ENCODE data around the gene P4HTM. TPM values are rescaled to one million over a fixed set of nuclear protein-coding genes. Genes with fewer than 3 reads are reported as not detected.
A peak's percentile ranks its signal among the peaks of the same experiment; 100 is the strongest.

Gene P4HTM
- total RNA-seq, 1 donor from 2014 or later = 37.1 TPM

DNA sequence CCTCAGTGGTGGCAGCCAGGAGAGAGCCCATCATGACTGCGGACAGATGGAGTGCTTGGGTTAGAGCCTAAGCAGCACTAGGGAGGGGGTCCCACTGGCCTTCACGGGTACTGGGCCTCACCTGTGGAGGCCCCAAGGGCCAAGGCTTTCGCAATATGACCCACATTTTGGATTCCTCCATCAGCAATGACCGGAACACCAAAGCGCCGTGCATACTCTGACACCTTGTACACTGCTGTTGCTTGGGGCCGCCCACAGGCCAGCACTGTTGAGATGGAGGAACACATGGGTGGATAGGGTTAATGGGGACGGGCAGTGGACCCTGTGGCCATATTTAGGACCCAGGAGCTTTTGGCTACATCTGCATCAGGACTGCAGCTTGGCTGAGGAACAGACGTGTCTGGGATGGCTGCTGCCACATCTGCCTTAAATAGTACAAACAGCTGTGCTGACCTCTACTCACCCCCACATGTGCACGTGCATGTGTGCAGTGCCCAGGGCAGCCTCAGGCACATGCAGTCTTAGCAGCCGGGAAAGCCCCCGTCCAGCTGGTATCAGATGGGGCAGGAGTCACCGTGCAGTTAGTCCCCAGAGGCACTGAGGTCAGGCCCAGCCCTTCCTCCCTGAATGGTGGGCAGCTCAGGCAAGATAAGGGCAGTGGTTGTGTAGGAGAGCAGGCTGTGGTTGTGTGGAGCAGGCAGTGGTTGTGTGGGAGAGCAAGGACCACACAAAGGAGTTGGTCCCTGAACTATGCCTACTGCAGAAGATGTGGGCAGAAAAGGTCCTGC, 35.2 kb downstream of the P4HTM start:
- DNase-seq = no peak

DNA sequence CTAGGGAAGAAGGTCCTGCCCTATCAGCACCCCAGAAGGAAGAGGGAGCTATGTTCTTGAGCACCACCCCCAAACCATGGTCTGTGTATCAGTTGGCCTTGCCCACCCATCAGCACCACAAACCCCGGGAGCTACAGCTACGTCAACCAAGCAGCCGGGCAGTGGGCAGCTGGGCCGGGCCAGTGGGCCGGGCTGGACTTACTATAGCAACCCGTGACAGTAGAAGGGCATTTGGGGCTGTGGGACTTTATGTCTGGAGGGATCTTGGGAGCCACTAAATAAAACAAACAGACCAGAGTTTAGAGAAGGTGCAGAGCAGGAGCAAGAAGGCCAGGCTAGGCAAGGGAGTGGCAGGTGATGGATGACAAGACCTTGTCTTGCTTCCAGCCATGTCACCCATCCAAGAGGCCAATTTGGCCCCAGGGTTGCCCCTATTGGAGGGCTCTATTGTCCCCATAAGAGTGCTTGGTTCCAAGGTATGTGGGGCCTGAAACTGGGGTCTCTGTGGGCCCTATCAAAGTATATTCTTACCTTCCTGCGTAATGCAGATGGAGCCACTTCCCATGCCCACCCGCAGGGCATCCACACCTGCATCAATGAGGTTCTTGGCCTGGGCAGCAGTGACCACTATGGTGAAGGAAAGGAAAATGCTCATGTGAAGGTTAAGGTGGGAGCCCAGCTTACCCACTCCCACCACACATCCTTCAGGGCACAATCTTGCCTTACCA, 35.9 kb downstream of the P4HTM start:
- DNase-seq = no peak

DNA sequence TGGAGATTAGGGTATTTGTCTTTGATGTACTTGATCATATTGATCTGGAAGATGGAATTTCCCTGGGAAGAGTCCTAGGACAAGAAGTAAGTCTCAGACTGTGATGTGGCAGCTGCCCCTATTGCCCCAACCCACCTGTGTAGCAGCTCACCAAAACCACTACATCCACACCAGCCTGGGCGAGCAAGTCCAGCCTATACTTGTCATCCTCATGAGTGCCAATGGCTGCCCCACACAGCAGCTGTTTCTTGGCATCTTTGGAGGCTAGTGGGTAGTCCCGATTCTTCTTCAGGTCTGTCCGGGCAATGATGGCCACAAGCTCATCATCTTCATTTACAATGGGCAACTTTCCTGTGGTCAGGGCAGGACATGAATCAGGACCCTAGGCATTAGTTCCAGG, 36.5 kb downstream of the P4HTM start:
- DNase-seq = no peak

DNA sequence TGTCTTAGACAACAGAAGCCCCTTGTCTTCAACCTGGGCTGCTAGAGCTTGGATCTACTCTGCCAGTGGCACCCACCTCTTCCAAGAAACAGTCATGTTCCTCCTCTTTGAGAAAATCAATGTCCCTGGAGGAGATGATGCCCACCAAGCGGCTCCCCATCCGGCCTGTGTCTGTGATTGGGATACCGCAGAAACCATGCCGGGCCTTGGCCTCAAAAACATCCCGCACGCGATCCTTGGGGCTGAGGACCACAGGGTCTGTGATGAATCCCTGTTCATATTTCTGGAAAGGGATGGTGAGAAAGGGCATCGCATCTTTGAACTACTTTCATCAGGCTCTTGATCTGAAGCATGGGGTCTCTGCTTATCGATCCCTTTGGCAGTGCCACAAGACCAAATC, 37.6 kb downstream of the P4HTM start:
- DNase-seq = no peak

DNA sequence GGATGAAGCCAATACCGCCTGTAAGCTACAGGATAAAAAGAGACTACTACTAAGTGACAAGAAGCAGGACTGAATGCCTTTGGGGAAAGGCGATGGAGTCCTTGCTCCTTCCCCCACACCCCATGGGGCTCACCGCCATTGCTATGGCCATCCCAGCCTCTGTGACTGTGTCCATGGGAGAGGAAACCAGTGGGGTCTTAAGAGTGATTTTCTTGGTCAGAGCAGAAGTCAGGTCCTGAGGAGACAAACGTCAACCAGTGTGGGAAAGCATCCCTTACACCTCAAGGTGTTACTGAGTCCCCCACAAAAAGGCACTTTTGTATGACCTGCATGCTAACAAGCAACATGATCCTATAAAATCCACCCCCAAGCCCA, 38.2 kb downstream of the P4HTM start:
- no peak for DNase-seq

DNA sequence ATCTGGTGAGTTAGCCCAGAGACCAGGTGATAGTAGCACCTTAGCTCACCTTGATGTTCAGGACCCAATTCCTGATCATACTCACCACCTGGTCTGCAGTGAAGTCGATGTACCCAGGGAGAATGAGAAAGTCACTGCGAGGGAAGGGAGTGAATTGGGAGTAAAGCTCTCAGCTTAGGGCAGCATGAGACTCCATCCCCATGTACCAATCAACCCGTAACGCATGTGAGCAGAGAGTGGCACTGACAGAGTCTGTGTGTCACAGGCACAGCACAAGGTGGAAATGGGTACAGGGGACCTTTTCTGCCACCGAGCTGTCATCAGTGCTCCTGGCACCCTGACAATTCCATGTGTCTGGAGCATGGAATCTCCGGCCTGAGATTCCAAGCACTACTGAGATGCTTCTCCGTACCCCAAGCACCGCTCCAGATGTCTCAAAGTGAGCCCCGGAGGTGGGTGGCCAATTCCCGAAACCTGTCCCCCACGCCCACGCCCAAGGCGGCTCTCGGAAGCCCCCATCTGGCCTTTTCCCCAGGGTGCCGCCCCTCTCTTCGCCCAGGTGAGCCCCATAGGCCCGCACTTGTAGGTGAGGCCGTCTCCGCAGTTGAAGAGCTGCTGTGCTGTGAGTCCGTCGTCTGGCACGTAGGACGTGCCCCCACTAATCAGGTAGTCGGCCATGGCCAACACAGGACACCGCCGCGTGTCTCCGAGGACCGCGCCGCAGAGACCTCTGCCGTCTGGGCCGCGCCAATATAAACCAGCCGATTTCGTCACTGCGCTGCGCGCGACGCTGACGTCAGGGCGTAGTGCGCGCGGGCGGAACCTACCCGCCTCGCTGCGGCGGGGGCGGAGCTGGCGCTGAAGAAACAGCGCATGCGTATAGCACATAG, 38.9 kb downstream of the P4HTM start, which contains the start of gene IMPDH2:
Gene IMPDH2 (minus strand): TSS at position 726 of the 890 bp plus-strand sequence. CDS start 48 bp downstream, at position 678.
- DNase-seq = peak; percentile 98

DNA sequence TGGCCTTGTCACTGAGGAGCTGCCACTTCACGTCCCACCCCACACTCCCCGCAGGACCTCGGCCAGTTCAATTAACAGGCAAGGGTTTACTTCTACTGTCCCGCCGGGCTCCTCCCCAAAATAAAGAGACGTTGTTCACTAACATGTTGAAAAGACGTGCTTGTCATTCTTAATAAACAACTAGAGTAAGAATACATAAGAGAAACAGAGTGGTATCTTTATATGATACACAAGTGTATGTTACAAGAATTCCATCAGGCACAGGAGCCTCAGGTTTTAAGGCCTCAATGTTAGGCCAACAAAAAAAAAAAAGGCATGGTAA, 39.5 kb downstream of the P4HTM start:
- DNase-seq = no peak

DNA sequence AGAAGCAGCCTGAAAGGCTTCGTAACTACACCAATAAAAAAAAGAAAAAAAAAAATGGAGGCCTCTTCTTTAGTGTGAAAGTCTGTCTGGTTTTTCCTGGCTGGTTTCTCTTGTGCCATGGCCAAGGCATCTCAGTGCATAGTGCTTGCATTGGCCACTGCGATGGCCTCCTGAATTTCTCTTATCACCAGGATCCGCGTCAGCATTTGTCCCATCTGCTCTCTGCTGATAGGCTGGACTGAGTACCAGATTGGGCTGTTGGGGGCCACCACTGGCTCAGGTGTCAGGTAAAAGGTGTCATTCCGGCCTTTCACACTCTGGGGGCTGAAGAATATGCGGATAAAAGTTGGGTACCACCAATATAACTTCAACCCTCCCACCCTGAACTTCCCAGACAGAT, 40.3 kb downstream of the P4HTM start:
- DNase-seq = no peak

DNA sequence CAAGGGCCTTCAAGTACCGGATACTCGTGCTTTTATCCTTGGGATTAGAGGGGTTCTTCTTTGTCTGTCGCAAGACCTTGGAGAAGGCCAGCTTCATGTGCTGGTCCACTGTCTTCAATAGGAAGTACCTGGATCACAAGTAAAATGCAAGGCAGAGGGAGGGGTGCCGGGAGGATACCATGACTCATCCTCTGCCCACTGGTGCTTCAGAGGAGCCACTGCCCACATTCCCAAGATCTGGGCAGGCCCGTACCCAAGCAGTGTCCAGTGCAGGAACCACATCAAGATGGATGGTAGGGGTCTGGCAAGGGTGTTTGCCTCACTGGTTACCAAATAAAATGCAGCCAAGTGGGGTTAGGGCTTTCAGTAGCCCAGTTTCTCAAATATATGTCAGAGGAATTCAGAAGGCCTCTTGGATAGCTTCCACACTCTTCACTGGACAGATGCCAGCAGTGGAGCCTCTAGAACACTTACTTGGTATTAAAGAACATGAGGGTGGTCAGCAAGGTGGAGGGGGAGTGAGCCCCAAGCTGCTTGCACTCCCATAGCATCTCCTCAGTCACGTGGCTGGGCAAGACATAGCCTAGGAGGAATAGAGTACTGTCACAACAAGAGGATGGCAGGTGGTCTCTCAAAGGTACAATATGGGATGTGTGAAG, 42.7 kb downstream of the P4HTM start:
- DNase-seq = no peak

DNA sequence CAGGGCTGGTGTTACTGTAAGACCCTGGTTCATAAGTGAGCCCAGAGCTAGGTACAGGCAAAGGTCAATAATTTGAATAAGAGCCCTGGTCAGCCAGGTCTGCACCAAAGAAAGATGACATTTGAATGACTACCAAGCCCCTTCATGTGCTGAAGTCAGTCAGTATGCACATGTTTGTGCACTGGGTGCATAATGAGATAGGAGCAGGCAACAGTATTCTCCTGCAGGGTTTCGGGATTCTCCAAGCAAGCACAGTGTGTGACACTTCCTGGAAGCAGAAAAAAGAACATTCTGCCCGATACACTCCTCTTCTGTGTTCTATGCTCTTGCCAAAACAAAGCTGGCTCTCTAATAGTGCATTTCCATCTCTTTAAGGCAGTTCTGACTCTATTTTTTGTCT, 44.6 kb downstream of the P4HTM start:
- no peak for DNase-seq

DNA sequence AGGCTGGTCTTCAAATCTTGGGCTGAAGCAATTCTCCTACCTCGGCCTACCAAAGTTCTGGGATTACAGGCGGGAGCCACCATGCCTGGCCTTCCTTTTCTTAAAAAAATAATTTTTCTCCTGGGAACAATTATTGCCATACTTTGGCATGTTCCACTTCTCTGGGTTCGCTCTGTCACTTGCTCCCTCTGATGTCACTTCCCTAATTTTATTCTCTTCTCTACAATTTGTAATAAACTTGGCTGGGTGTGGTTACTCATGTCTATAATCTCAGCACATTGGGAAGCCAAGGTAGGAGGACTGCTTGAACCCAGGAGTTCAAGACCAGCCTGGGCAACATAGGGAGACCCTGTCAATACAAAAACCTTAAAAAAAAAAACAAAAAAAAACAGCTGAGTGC, 45.2 kb downstream of the P4HTM start:
- no peak for DNase-seq

DNA sequence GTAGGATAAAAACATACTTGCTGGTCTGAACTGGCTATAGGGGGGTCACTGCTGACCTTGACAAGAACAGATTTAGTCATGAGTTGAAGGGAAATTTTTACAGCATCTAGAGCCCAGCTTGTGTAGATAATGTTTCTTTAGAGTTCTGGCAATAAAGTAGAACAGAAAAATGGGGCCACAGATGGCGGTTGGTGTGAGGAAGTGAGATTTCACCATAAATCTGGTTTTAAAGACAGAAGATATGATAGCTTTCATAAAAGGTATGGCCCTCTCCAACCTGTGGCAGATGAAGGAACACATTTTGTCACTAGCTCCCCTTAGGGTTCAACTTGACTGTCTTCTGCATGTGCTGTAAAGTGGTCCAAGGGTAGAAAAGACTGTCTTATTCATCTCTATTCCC, 63.5 kb downstream of the P4HTM start:
- no peak for DNase-seq

DNA sequence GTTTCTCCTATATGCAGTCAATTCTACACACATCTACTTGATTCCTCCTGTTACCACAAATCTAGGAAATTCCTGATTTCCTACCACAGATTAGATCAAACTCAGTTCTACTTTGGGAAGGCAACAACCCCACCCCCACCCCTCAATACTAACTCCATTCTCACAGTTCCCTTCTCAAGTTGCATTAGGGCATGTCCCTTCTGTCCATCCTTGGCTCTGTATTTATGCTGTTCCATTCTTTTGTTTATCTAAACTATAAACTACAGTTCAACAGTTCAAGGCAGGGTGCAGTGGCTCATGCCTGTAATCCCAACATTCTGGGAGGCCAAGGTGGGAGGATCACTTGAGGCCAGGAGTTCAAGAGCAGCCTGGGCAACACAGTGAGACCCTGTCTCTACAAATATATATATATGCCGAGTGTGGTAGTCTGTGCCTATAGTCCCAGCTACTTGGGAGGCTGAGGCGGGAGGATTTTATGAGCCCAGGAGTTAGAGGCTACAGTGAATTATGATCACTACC, 64.4 kb downstream of the P4HTM start:
- DNase-seq = no peak

Small RNAs within 50 kb of the gene (small RNA-seq; reads per million reads assigned to genes)
- gene MIR191 (ENCODE audit: low replicate concordance) (2,726 reads per million, percentile 99 among the genes with 10 or more reads in this experiment), gene MIR425 (ENCODE audit: low replicate concordance) (110 reads per million, percentile 97 among the genes with 10 or more reads in this experiment)

Other genes with a start within 250 kb of the P4HTM start
- 37.0 TPM for gene PRKAR2A, start 142.4 kb upstream of the P4HTM start, total RNA-seq
- gene SLC25A20, start 91.4 kb upstream of the P4HTM start, total RNA-seq = 21.7 TPM
- gene ARIH2, start 71.4 kb upstream of the P4HTM start, total RNA-seq = 116 TPM
- gene WDR6, start 17.1 kb downstream of the P4HTM start, total RNA-seq = 81.6 TPM
- 35.4 TPM for gene DALRD3, start 28.3 kb downstream of the P4HTM start, total RNA-seq
- 54.2 TPM for gene NDUFAF3, start 31.9 kb downstream of the P4HTM start, total RNA-seq
- 195 TPM for gene IMPDH2, start 39.2 kb downstream of the P4HTM start, total RNA-seq
- gene QRICH1, start 103.8 kb downstream of the P4HTM start, total RNA-seq = 88.7 TPM
- 301 TPM for gene QARS1, start 114.5 kb downstream of the P4HTM start, total RNA-seq
- gene USP19, start 130.6 kb downstream of the P4HTM start, total RNA-seq = 73.0 TPM
- 581 TPM for gene LAMB2, start 142.8 kb downstream of the P4HTM start, total RNA-seq
- 16.8 TPM for gene CCDC71, start 176.1 kb downstream of the P4HTM start, total RNA-seq
- gene KLHDC8B, start 181.4 kb downstream of the P4HTM start, total RNA-seq = 73.4 TPM